ENCODE data around the gene KRT6B. TPM values are rescaled to one million over a fixed set of nuclear protein-coding genes. Genes with fewer than 3 reads are reported as not detected.
A peak's percentile ranks its signal among the peaks of the same experiment; 100 is the strongest.

The KRT6B gene
- total and polyA plus RNA-seq, 7 donors: 0.60 to 0.61 TPM; not detected in 5

DNA sequence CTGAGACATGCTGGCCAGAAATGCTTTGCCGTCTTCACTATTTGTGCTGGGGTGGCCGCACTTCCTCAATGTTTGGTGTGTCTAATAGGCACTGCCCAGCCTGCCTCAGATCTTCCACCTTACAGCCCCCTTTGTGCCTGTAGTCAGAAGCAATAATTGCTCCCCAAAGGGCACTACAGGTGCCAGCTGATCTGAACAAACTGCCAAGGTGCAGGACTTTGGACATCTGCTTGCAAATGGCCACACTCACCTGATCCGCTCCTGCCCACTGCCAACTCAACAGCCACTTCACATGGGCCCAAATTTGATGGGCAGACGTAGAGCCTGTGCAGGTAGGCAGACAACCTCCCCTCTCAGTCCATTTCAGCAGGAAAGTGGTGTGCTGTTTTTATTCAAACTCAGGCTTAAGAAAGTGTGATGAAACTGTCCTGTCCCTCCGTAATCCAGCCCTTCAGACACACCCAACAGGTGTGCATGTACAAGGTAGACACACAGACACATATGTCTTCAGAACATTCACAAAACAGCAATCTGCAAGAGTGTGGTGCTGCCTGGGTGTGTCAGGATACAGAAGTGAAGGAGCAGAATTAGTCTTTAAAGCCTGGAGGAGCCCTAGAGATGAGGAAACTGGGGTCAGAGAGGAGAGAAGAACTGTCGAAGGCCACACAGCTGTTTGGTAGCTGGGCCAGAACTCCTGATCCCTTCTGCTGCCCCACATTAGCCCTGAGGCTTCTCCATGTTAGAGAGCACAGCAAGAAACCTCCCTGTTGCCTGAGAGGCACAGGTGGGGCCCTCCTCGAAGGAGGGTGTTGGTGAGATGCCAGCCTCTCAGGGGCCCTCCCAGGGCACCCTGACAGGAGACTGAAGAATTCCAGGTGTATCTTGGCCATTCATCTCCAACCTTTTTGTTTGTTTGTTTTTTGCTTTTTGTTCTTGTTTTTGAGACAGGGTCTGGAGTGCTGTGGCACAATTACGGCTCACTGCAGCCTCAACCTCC is 13.3 kb downstream of the KRT6B start:
- 58 to 79% methylated on average over 8 of the region's 8 CpGs for WGBS, 2 donors
- no peaks in the 10 kb centered on the region for H3K9me3 ChIP-seq
- H3K36me3 ChIP-seq: no peaks in the 10 kb centered on the region
- DNase-seq: no peak
- H3K27me3 ChIP-seq: no peaks in the 10 kb centered on the region
- H3K4me3 ChIP-seq: no peak overlapping the region
- H3K27ac ChIP-seq: no peak overlapping the region
- H3K4me1 ChIP-seq: peaks cover 0 to 39% (median 20%) of the 10 kb centered on the region in 4 donors
- TF ChIP-seq, protein P1, sequence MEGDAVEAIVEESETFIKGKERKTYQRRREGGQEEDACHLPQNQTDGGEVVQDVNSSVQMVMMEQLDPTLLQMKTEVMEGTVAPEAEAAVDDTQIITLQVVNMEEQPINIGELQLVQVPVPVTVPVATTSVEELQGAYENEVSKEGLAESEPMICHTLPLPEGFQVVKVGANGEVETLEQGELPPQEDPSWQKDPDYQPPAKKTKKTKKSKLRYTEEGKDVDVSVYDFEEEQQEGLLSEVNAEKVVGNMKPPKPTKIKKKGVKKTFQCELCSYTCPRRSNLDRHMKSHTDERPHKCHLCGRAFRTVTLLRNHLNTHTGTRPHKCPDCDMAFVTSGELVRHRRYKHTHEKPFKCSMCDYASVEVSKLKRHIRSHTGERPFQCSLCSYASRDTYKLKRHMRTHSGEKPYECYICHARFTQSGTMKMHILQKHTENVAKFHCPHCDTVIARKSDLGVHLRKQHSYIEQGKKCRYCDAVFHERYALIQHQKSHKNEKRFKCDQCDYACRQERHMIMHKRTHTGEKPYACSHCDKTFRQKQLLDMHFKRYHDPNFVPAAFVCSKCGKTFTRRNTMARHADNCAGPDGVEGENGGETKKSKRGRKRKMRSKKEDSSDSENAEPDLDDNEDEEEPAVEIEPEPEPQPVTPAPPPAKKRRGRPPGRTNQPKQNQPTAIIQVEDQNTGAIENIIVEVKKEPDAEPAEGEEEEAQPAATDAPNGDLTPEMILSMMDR (IDR thresholded peaks at IDR 0.05): no peak
- TF ChIP-seq POLR2A (IDR thresholded peaks at IDR 0.05): no peak
- TF ChIP-seq POLR2AphosphoS5 (IDR thresholded peaks at IDR 0.05): no peak
- TF ChIP-seq EP300 (IDR thresholded peaks at IDR 0.05): no peak
- intact Hi-C loops (cut with DNase I): no loop called here

DNA sequence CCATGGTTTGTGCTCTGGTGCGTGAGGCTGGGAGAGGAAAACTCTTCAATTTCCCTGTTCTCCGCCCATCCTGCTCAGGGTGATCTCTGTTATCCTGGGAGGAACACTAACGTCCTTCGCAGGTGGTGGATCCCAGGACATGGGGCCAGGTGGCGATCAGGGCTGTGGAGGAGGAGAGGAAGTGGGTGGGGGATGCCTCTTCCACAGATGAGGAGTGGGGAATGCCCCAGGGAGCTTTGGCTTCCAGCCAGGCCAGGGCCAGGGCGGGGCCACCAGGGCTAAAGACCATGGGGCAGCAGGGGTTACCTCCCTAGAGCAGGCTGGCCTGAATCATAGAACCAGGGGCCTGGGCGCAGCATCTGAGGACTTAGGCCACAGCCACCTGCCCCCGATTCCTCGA is 14.4 kb downstream of the KRT6B start:
- Histone ChIP-seq H3K4me3 (no peak overlapping the region), H3K9me3 (no peaks in the 10 kb centered on the region), H3K27ac (no peak overlapping the region), H3K36me3 (no peaks in the 10 kb centered on the region), H3K27me3 (no peaks in the 10 kb centered on the region), H3K4me1 (peaks cover 0 to 34% (median 18%) of the 10 kb centered on the region in 4 donors)
- 53 to 72% methylated on average over 9 of the region's 9 CpGs for WGBS, 2 donors
- intact Hi-C loops (cut with DNase I): no loop called here
- no peak for DNase-seq
- TF ChIP-seq POLR2AphosphoS5 (IDR thresholded peaks at IDR 0.05): no peak
- no peak for TF ChIP-seq EP300 (IDR thresholded peaks at IDR 0.05)
- TF ChIP-seq, protein P1 (IDR thresholded peaks at IDR 0.05): no peak
- no peak for TF ChIP-seq POLR2A (IDR thresholded peaks at IDR 0.05)

DNA sequence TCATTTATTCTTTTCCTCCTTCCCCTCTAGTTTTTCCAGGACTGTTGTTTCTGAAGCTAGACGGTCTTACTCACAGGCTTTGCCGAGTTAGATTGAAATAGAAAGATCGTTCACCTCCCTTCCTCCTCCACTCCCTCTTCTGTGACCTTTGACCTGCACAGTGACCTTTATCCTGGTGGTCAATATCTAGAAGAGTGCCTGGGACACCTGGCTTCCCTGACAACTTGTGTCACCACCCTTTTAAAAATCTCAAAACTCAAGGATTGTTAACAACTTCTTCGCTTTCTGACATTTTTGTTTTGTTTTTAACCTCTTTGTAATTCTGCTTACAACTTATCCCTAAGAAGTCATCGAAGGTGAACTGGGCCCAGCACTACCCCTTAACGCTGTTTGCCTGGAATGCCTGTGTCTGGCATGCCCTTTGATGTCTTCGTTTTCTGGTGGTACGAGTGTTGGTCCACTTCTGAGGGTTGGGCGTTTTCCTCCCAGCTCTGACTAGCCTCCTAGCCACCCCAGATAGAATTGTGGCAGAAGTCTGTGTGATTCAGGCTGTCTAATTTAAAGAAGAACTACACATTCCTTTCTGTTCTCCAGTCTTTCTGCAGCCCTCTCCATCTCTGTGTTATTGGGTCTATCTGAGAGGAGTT is 15.0 kb downstream of the KRT6B start:
- no peaks in the 10 kb centered on the region for H3K27me3 ChIP-seq
- TF ChIP-seq, protein P1 (IDR thresholded peaks at IDR 0.05): no peak
- TF ChIP-seq POLR2AphosphoS5 (IDR thresholded peaks at IDR 0.05): no peak
- no peak for TF ChIP-seq POLR2A (IDR thresholded peaks at IDR 0.05)
- TF ChIP-seq EP300 (IDR thresholded peaks at IDR 0.05): no peak
- 61 to 77% methylated on average over 9 of the region's 9 CpGs for WGBS, 2 donors

DNA sequence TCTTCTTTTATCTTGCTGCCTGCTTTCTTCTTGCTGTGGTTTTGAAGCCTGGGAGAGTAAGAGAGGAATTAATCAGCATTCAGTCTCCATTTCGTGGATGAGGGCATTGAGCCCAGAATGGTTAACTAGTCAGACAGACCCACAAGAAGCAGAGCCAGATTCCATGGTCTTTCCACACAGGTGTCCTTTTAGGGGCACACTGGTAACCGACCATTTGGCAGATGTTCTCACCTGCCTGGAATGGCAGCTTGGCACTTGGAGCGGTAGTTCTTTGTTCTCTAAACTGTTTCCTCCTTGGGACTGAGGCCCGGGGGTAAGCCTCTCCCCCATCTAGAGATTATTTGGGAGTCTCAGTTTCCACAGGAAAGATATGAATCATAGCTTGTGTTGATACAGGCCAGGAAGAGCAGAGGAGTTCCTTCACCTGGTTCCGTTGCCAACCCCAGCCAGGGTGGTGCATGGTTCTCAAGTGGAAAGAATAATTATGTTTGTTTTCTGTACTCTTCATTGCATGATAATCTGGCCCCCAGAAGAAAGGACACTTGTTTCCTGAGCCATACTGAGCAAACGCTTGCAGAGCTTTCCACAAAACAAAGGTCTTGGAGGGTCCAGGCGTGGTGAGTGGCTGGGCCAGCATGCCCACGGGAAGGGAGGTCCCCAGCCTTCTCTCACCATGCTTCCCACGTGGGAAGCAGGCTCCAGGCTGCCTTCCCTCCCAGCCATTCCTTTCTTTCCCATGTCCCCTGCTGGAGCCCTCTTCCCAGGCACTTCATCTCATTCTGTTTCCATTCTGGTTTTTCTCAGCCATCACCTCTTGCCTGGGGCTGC is 15.7 kb downstream of the KRT6B start:
- no peak for TF ChIP-seq POLR2A (IDR thresholded peaks at IDR 0.05)
- peak in 1 of 4 donors; percentile 23 for TF ChIP-seq POLR2AphosphoS5 (IDR thresholded peaks at IDR 0.05)
- Histone ChIP-seq H3K4me1 (peaks cover 0 to 26% (median 16%) of the 10 kb centered on the region in 4 donors), H3K27ac (peak overlapping the region in 3 of 4 donors; percentile 3 to 66 (median 36)), H3K27me3 (no peaks in the 10 kb centered on the region), H3K4me3 (no peak overlapping the region), H3K9me3 (no peaks in the 10 kb centered on the region), H3K36me3 (no peaks in the 10 kb centered on the region)
- no peak for DNase-seq
- intact Hi-C loops (cut with DNase I): no loop called here
- WGBS, 2 donors: 49 to 59% methylated on average over 9 of the region's 9 CpGs

More for the DNA sequence above, 15.0 kb downstream of the KRT6B start:
- no peak overlapping the region for H3K4me3 ChIP-seq
- no peak for DNase-seq
- intact Hi-C loops (cut with DNase I): no loop called here
- no peaks in the 10 kb centered on the region for H3K9me3 ChIP-seq
- H3K27ac ChIP-seq: peak overlapping the region in 2 of 4 donors; percentile 36 to 66
- H3K4me1 ChIP-seq: peaks cover 0 to 32% (median 18%) of the 10 kb centered on the region in 4 donors
- no peaks in the 10 kb centered on the region for H3K36me3 ChIP-seq

All from sigmoid colon (tissue), 7 donors.